ENCODE results near the gene APH1B.

APH1B gene

GRCh38 chr15:63323798-63324563 is 46.6 kb downstream of the APH1B start:
- Mint-ChIP-seq H3K27ac (no peak overlapping the region), H3K36me3 (ENCODE audit: low read depth) (no peaks in the 10 kb centered on the region), H3K9me3 (no peaks in the 10 kb centered on the region), H3K4me3 (no peak overlapping the region), H3K4me1 (ENCODE audit: low read depth) (no peaks in the 10 kb centered on the region), H3K27me3 (ENCODE audit: low read depth) (no peaks in the 10 kb centered on the region)

- Mint-ChIP-seq H3K4me1 (ENCODE audit: low read depth) (no peaks in the 10 kb centered on the region), H3K27ac (no peak overlapping the region)
Measured at GRCh38 chr15:63324770-63325169, 47.4 kb downstream of the APH1B start.

DNA sequence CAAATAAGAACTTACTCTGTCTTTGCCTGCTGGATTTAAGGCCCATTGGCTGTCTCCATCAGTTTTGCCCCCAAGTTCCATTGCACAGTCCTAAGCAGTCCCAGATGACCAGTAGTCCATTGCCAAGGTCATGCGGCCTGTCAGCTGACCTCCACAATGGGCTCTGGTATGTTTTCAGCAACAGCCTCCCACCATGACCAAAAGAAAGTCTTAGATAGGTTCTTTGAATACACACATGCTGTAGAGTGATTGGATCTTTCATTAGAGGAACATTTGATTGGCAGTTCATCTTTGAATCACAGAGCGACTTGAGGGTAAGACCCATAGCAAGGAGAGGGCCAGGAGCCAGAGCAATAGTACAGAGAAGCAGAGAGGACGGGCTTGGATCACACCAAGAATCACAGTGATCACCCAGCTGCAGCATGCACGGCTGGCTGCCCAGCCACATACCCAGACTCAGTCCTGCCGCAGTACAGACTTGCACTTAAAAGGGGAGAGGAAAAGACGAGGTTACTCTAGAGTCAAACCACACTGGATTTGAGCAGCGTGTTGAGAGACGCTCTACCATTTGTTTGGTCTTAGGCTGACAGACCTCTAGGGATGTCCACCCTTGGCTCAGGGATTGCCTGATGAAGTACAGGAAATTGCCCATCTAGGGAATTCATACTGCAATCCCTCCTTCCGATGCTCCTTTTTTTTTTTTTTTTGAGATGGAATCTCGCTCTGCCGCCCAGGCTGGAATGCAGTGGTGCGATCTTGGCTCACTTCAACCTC is 50.4 kb downstream of the APH1B start:
- H3K4me1 Mint-ChIP-seq (ENCODE audit: low read depth): no peaks in the 10 kb centered on the region
- H3K27me3 Mint-ChIP-seq (ENCODE audit: low read depth): no peaks in the 10 kb centered on the region
- no peak overlapping the region for H3K27ac Mint-ChIP-seq
- no peaks in the 10 kb centered on the region for H3K36me3 Mint-ChIP-seq (ENCODE audit: low read depth)
- no peak overlapping the region for H3K4me3 Mint-ChIP-seq
- no peaks in the 10 kb centered on the region for H3K9me3 Mint-ChIP-seq

More at GRCh38 chr15:63324770-63325169, 47.4 kb downstream of the APH1B start:
- Mint-ChIP-seq H3K9me3 (no peaks in the 10 kb centered on the region), H3K4me3 (no peak overlapping the region), H3K36me3 (ENCODE audit: low read depth) (no peaks in the 10 kb centered on the region), H3K27me3 (ENCODE audit: low read depth) (no peaks in the 10 kb centered on the region)

- Mint-ChIP-seq H3K4me1 (ENCODE audit: low read depth) (no peaks in the 10 kb centered on the region), H3K27ac (no peak overlapping the region), H3K9me3 (no peaks in the 10 kb centered on the region), H3K4me3 (no peak overlapping the region), H3K27me3 (ENCODE audit: low read depth) (no peaks in the 10 kb centered on the region), H3K36me3 (ENCODE audit: low read depth) (no peaks in the 10 kb centered on the region)
Measured at GRCh38 chr15:63329567-63330350, 52.4 kb downstream of the APH1B start.

- Mint-ChIP-seq H3K27me3 (ENCODE audit: low read depth) (no peaks in the 10 kb centered on the region), H3K4me3 (no peak overlapping the region), H3K9me3 (no peaks in the 10 kb centered on the region), H3K36me3 (ENCODE audit: low read depth) (no peaks in the 10 kb centered on the region), H3K27ac (no peak overlapping the region), H3K4me1 (ENCODE audit: low read depth) (no peaks in the 10 kb centered on the region)
Measured at GRCh38 chr15:63330926-63331325, 53.5 kb downstream of the APH1B start.

- Mint-ChIP-seq H3K36me3 (ENCODE audit: low read depth) (no peaks in the 10 kb centered on the region), H3K27me3 (ENCODE audit: low read depth) (no peaks in the 10 kb centered on the region), H3K4me1 (ENCODE audit: low read depth) (no peaks in the 10 kb centered on the region), H3K9me3 (no peaks in the 10 kb centered on the region), H3K4me3 (no peak overlapping the region), H3K27ac (no peak overlapping the region)
Measured at GRCh38 chr15:63331456-63331855, 54.1 kb downstream of the APH1B start.

DNA sequence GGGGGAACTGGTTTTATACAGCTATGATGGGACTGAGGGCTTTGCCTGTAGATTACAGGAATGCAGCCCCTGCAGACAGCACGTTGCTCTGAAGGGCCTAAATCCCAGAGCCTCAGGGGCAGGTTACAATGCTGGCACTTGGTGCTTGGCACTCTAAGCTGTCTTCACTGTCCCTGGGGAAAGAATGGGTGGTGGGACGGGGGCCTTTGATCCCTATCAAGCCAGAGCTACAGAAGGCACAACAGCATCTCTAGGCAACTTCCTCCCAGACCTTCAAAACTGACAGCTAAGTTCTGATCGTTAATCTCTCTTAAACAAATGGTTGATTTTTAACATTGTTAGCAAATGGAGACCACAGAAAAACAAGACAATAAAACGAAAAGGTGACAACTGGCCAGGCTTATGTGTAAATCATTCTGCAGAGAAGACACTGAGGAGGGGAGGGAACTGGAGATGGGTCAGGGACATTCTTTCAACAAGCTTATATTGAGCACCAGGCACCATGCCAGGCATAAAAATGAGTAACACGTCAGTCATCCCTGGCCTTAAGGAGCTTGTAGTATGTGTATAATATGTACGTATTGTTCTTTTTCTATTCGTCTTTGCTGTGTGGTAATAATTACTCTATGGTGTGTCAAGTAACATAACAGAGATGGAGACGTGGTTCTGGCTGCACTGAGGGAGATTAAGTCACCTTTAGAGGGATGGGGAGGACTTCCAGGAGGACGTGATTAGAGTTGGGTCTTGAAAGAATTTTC is 55.1 kb downstream of the APH1B start:
- Mint-ChIP-seq H3K4me3 (no peak overlapping the region), H3K4me1 (ENCODE audit: low read depth) (no peaks in the 10 kb centered on the region), H3K36me3 (ENCODE audit: low read depth) (no peaks in the 10 kb centered on the region), H3K9me3 (no peaks in the 10 kb centered on the region), H3K27me3 (ENCODE audit: low read depth) (no peaks in the 10 kb centered on the region), H3K27ac (no peak overlapping the region)

DNA sequence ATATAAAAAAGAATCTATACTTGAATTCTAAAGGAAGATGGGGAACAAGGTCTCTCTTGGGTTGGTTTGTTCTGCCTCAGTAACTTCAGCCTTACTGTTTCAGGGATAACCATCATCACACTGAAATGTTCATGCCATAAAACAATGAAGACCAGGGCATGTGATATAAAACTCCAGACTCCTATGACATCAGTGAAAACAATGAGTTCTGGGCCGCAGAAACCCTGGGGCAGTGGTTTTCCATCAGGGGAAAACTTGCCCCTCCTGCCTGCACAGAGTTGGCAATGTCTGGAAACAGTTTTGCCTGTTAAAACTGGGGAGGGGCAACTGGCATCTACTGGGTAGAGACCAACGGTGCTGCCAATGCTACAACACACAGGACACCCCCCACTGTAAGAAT is 57.4 kb downstream of the APH1B start:
- H3K4me3 Mint-ChIP-seq: no peak overlapping the region
- no peak overlapping the region for H3K27ac Mint-ChIP-seq
- H3K27me3 Mint-ChIP-seq (ENCODE audit: low read depth): peaks cover 2% of the 10 kb centered on the region
- no peaks in the 10 kb centered on the region for H3K9me3 Mint-ChIP-seq
- H3K4me1 Mint-ChIP-seq (ENCODE audit: low read depth): no peaks in the 10 kb centered on the region
- no peaks in the 10 kb centered on the region for H3K36me3 Mint-ChIP-seq (ENCODE audit: low read depth)

DNA sequence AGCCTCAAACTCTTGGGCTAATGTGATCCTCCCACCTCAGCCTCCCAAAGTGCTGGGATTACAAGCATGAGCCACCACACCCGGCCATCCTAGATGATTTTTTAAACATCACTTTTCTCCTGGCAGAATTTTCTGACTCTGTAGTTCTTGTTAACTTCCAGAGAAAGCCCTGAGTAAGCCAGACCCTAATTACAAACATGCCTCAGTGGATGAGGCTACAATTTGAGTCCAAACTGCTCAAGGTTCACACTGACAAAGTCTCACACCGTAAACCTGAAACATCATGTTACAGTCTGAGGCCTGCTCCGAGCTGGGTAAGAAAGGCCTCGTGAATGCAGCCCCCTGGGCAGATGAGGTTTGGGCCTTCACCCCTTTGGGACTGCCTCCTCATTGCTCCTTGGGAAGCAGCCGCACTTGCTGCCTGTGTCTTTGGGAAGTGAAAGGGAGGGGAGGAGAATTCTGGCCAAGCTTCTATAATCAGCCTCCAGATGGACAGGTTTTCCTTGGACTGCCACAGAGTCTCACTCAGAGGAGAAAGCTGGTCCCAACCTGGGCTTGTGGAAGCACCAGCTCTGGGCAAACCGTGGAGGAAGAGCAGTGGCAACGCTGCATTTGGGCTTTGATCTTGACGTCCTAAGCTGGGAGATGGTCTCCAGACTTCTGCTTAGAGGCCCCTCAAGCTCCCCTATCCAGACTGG is 58.3 kb downstream of the APH1B start:
- Mint-ChIP-seq H3K4me1 (ENCODE audit: low read depth) (no peaks in the 10 kb centered on the region), H3K36me3 (ENCODE audit: low read depth) (no peaks in the 10 kb centered on the region), H3K4me3 (no peak overlapping the region), H3K9me3 (no peaks in the 10 kb centered on the region), H3K27ac (no peak overlapping the region), H3K27me3 (ENCODE audit: low read depth) (peaks cover 9% of the 10 kb centered on the region)

- H3K4me1 Mint-ChIP-seq (ENCODE audit: low read depth): no peaks in the 10 kb centered on the region
- no peak overlapping the region for H3K27ac Mint-ChIP-seq
- peaks cover 14% of the 10 kb centered on the region for H3K27me3 Mint-ChIP-seq (ENCODE audit: low read depth)
- no peaks in the 10 kb centered on the region for H3K9me3 Mint-ChIP-seq
- no peaks in the 10 kb centered on the region for H3K36me3 Mint-ChIP-seq (ENCODE audit: low read depth)
- H3K4me3 Mint-ChIP-seq: no peak overlapping the region
Measured at GRCh38 chr15:63337046-63337445, 59.6 kb downstream of the APH1B start.

DNA sequence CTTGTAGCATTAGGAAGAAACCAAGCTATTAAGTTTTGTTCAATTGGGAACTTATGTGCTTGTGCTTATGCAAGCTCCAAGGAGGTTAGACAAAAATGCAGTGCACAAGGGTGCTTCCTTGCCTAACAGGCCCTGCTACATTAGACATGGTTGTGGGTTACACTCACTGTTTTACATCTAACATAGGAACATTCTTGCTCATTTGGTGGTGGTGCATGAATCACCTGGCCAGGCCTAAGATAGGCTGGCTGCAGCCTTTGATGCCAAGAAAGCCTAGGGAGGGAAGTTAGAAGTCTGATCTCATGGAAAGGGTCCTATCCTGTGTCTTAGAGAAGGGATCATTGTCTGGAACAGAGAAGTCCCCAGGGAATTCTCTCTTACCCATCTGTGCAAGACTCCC is 60.8 kb downstream of the APH1B start:
- no peaks in the 10 kb centered on the region for H3K36me3 Mint-ChIP-seq (ENCODE audit: low read depth)
- no peak overlapping the region for H3K4me3 Mint-ChIP-seq
- no peaks in the 10 kb centered on the region for H3K4me1 Mint-ChIP-seq (ENCODE audit: low read depth)
- H3K9me3 Mint-ChIP-seq: no peaks in the 10 kb centered on the region
- no peak overlapping the region for H3K27ac Mint-ChIP-seq
- peaks cover 14% of the 10 kb centered on the region for H3K27me3 Mint-ChIP-seq (ENCODE audit: low read depth)

DNA sequence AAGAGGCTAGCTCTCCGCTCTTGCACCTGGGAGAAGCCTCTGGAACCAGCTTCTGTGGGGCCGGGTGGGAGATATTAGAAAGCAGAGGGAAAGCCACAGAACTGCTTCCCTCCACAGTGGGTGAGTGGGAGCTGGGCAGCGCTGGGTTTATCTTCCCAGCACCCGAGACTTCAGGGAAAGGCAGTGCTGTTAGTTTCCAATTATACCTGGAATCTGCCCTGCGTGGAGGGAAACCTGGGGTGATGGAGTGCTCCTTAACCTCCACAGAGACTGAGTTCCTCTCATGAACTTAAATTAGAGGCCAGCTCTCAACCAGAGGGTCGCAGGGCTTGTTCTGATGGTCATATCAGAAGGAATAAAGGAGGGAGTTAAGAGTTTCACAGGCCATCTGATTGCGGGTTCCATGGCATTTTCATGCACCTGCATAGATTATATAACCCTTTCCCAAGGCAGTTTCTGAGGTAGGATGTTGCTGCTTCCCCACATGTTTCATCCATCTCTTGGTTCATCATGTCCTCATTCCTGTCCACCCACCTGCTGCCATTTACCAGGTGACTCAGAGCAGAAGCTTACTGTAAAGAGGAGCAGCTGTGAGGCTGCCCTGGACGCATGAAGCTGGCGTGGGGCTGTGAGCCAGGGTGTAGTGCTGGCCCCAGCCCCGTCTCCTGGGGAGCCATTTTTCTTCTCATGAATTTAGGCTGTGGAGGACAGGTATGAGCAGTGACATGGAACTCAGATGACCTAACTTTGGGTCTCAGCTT is 61.8 kb downstream of the APH1B start:
- Mint-ChIP-seq H3K9me3 (no peaks in the 10 kb centered on the region), H3K4me1 (ENCODE audit: low read depth) (no peaks in the 10 kb centered on the region), H3K27me3 (ENCODE audit: low read depth) (peaks cover 22% of the 10 kb centered on the region)

DNA sequence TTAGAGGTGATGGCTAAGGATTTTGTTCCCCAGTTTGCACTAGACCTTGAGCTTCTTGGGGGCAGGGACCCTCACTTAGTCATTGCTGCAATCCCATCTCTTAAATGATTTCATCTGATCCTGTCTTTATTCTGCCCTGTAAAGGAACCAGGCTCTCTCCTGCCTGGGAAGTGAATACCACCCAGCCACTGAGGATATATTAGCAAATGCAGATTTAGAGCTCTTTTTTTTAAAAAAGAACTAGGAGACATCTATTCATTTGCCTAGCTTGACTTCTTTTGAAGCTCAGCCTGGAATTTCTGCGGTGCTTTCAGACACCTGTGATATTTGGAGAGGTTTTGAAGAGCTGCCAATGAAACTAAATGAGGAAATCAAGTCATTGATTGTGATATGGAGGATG is 62.4 kb downstream of the APH1B start:
- peaks cover 26% of the 10 kb centered on the region for H3K27me3 Mint-ChIP-seq (ENCODE audit: low read depth)
- no peak overlapping the region for H3K4me3 Mint-ChIP-seq
- no peak overlapping the region for H3K27ac Mint-ChIP-seq
- no peaks in the 10 kb centered on the region for H3K36me3 Mint-ChIP-seq (ENCODE audit: low read depth)
- H3K9me3 Mint-ChIP-seq: no peaks in the 10 kb centered on the region
- no peaks in the 10 kb centered on the region for H3K4me1 Mint-ChIP-seq (ENCODE audit: low read depth)

More for the DNA sequence above, 61.8 kb downstream of the APH1B start:
- Mint-ChIP-seq H3K27ac (no peak overlapping the region), H3K36me3 (ENCODE audit: low read depth) (no peaks in the 10 kb centered on the region), H3K4me3 (no peak overlapping the region)

Data from T-helper 1 cell treated with Interleukin-12 subunit alpha and Interleukin-12 subunit beta and Interleukin-4 antibody, amounts not matched to agents 30 μg/mL and 1 μg/mL, for 36 hours (primary cell).